ENCODE measurements around the gene PCNP.
"Not testable (repeated sequence)": the region's sequence is repeated elsewhere in the genome, so short reads cannot be mapped to it uniquely, and the experiment has no call there.

Gene PCNP

GRCh38 chr3:101567528-101568317 is 6.3 kb upstream of the PCNP start:
- no peak for DNase-seq (ENCODE audit: low spot score)

DNA sequence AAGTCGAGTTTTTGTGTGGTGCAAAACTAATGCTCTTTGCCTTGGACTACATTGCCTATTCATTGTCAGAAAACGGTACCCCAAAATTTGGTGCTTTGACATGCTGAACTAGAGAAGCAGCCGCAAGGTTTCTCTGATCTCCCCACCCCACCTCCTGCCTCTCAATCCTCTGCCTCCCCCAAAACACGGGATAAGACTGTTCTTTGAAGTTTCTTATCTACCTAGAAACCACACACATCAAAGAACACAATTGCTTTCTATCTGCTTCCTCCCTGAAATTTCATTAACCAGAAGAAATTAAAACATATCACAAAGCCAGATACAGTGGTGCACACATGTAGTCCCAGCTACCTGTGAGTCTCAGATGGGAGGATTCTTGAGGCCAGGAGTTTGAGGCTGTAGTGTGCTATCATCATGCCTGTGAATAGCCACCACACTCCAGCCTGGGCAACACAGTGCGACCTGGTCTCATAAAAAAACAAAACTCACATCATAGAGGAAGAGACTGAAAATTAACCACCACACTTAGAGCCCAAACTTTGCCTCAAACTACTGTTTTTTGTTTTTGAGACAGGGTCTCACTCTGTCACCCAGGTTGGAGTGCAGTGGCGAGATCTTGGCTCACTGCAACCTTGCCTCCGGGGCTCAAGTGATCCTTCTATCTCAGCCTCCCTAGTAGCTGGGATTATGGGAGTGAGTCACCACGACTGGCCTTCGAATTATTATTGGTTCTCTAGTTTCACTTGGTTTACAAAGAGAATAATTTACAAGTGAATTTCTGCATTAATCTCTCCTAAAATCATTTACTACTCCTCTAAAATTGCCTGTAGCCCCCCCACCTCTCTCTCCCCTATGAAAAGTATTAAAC is 2.7 kb upstream of the PCNP start:
- no peak for DNase-seq (ENCODE audit: low spot score)

DNA sequence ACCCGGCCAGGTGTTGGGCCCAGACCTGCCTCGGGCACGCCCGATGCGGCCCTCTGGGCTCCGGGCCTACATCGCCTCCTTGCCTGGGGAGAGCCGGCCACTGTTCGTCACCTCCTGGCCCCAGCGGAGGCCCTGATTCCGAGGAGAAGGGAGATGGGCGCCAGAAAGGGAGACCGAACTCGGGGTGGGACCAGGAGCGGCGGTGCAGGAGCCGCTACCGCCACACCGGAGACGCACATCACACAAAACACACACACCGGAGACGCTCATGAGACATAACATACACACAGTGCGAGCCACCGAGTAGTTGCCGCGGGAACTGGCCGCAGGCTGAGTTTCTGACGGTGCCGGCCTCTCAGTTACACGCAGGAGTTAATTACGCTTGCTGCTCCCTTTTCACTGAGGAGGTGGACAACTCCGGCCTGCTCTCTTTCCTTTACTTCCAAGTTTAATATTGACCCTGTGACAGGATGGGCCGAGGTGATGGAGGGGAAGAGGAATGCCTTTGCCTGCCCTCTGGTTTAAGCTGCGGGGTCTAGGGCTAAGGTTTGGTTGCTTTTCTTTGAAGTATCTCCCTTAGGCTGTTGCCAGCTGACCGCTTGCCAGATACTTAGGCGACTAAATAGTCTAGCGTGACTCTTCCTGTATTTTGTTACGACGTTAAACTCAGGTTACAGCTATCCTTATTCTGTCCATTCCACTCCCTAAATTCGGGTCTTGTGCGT is 570 bp downstream of the PCNP start:
- peak; percentile 49 for DNase-seq (ENCODE audit: low spot score)

DNA sequence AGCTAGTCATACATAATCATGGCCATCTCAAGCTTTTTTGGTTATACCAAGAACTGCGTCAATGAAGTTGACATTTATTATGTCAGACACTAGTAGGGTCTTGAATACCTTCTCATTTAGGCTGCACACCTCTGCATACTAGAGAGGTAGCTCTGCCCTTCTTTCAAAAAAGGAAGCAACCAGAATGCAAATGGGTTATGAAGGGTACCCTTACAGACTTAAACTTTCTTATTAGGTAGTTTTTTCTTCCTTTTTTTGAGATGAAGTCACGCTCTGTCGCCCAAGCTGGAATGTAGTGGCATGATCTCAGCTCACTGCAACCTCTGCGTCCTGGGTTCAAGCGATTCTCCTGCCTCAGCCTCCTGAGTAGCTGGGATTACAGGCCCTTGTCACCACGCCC is 3.3 kb downstream of the PCNP start:
- DNase-seq (ENCODE audit: low spot score) = no peak

DNA sequence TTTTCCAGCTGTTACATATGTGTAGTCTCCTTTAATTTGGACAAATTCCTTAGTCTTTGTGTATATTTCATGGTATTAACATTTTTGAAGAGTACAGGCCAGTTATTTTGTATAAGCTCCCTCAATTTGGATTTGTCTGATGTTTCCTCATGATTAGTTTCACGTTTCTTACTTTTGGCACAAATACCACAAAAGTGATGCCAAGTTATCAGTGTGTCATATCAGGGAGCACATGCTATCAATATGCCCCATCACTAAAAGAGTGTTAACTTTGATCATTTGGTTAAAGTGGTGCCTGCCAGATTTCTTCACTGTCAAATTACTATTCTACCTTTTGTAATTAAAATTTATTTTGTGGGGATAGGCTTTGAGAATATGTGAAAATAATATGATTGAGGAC is 14.6 kb downstream of the PCNP start:
- no peak for DNase-seq (ENCODE audit: low spot score)

- DNase-seq (ENCODE audit: low spot score) = no peak
Observed at GRCh38 chr3:101591071-101591470, 17.1 kb downstream of the PCNP start.

DNA sequence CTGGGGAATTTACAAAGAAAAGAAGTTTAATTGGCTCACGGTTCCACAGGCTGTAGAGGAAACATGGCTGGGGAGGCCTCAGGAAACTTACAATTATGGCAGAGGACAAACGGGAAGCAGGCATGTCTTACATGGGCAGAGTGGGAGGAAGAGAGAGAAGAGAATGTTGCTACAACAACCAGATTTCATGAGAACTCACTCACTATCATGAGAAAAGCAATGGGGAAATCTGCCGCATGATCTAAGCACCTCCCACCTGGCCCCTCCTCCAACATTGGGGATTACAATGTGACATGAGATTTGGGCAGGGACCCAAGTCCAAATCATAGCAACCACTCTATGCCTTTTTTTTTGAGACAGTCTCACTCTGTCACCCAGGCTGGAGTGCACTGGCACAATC is 28.8 kb downstream of the PCNP start:
- DNase-seq (ENCODE audit: low spot score) = no peak

GRCh38 chr3:101603184-101603583 is 29.2 kb downstream of the PCNP start:
- no peak for DNase-seq (ENCODE audit: low spot score)

DNA sequence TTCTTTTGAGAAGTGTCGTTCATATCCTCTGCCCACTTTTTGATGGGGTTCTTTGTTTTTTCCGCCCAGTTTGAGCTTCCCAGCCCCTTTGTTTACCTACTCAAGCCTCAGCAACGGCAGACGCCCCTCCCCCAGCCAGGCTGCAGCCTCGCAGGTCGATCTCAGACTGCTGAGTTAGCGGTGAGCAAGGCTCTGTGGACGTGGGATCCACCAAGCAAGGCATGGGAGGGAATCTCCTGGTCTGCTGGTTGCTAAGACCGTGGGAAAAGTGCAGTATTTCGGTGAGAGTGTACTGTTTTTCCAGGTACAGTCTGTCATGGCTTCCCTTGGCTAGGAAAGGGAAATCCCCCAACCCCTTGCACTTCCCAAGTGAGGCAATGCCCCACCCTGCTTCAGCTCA is 31.4 kb downstream of the PCNP start:
- not testable (repeated sequence) for DNase-seq (ENCODE audit: low spot score)

- no peak for DNase-seq (ENCODE audit: low spot score)
Observed at GRCh38 chr3:101611023-101611422, 37.0 kb downstream of the PCNP start.

- DNase-seq (ENCODE audit: low spot score) = not testable (repeated sequence)
Observed at GRCh38 chr3:101613014-101613413, 39.0 kb downstream of the PCNP start.

DNA sequence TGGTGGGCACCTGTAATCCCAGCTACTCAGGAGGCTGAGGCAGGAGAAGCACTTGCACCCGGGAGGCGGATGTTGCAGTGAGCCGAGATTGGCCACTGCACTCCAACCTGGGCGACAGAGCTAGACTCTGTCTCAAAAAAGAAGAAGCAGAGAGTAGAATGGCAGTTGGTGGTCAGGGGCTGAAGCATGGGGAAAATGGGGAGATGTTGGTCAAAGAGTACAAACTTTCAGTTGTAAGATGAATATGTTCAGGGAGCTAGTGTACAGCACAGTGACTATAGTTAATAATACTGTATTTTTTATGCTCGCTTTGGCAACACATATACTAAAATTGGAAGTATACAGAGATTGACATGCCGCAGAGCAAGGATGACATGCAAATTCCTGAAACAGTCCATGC is 41.5 kb downstream of the PCNP start:
- no peak for DNase-seq (ENCODE audit: low spot score)

DNA sequence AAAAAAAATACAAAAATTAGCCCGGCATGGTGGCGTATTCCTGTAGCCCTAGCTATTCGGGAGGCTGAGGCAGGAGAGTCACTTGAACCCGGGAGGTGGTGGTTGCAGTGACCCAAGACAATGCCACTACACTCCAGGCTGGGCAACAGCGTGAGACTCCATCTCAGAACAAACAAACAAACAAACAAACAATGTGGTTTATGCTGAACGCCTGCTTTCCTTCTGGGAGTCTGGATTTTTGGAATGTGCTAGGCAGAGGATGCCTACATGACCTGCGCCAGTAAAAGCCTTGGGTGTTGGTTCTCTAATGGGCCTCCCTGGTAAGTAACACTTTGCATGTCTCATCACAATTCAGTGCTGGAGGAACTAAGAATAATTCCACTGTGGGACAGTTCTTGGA is 43.5 kb downstream of the PCNP start:
- DNase-seq (ENCODE audit: low spot score) = no peak

GRCh38 chr3:101618726-101619125 is 44.7 kb downstream of the PCNP start:
- no peak for DNase-seq (ENCODE audit: low spot score)

DNA sequence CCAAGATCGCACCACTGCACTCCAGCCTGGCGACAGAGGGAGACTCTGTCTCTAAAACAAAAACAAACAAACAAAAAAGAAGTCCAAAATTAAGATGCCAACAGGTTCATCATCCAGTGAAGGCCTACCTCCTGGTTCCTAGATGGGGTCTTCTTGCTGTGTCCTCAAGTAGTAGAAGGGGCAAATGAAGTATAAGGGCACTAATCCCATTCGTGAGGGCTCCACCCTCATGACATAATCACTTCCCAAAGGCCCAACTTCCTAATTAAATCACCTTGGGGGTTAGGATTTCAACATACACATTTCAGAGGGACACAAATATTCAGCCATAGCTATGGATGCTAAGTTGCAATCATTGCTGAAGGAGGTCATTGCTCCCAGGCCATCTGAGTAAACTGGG is 45.8 kb downstream of the PCNP start:
- DNase-seq (ENCODE audit: low spot score) = no peak

DNA sequence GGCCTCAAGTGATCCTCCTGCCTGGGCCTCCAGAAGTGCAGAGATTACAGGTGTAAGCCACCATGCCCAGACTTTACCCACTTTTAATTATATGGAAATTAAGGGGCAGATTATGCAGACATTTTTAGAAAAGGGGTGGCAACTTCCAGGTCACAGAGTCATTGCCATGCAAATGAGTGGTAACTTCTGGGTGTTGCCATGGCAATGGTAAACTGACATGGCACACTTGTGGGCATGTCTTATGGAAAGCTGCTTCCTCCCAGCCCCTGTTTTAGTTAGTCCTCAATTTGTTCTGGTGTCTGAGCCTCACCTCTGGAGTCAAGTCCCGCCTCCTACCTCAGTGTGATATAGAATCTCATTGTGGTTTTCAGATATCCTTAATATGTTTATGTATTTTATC is 49.7 kb downstream of the PCNP start:
- DNase-seq (ENCODE audit: low spot score) = no peak

- DNase-seq (ENCODE audit: low spot score) = no peak
Observed at GRCh38 chr3:101624857-101625256, 50.9 kb downstream of the PCNP start.

DNA sequence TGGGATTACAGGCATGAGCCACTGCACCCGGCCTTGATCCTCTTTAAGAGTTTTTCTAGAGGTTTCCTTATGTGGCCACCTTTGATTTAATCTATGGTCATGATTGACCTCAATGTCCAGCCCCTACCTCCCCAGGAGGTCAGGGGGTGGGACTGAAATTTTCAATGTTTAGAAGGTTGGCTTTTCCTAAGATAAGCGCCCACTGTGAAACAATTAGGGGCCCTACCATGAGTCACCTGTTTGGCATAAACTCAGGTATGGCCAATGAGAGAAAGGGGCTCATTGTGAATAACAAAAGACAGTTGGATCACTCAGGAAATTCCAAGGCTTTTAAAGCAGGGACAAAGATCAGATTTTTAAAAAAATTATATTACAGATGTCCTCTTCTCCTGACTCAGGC is 51.9 kb downstream of the PCNP start:
- DNase-seq (ENCODE audit: low spot score) = no peak

DNA sequence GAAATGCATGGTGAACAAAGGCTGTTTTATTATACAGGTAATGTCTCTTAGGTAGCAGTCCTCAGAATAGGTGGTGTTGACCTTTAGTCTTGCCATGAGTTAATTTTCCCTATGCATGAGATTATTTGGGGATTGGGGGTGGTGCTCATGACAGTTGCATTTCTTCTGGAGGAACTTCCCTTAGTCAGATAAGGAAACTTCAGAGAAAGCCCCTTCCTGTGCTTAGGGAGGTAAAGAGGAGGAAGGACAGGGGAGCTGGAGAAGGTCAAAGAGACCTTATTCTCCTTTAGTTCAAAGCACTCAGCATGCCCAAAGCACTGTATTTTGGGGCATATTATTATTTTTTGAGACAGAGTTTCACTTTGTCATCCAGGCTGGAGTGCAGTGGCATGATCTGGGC is 55.2 kb downstream of the PCNP start:
- no peak for DNase-seq (ENCODE audit: low spot score)

DNA sequence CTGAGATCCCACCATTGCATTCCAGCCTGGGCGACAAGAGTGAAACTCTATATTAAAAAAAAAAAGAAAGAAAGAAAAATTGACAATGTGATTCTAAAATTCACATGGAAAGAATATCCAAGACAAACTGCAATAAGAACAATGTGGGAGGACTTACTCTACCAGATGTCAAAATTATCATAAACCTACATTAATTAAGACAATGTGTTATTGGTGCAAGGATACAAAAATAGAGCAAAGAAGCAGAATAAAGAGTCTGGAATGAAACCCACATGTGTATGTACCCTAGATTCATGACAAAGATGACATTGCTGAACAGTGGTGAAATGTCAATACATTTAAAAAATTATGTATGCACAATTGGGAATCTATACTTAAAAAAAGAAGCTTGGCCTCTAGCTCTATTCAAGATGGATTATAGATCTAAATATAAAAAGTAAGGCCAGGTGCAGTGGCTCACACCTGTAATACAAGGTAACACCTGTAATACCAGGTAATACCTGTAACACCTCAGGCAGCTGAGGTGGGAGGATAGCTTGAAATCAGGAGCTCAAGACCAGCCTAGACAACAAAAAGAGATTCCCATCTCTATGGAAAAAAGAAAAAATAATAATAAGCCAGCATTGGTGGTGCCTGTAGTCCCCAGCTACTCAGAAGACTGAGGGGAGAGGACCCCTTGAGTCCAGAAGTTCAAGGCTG is 57.3 kb downstream of the PCNP start:
- no peak for DNase-seq (ENCODE audit: low spot score)

- not testable (repeated sequence) for DNase-seq (ENCODE audit: low spot score)
Observed at GRCh38 chr3:101631959-101632358, 58.0 kb downstream of the PCNP start.

DNA sequence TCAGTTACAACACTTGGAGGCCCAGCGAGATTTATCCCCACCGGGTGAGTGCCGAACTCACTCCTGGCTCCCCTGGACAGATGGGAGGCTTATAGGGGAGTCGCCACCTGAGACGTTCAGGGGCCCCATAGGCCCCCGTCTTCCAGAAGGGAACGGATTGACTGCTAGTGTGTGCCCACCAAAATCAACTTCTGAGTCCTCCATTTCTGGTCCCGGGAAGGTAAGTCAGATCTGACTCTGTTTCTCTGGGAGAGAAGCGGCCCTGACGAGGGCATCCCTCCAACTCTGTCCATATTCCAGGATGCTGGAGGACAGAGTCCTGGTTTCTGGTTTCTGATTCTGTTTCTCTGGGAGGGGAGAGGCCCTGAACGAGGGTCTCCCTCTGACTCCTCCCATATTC is 58.6 kb downstream of the PCNP start:
- DNase-seq (ENCODE audit: low spot score) = no peak
